Amniotic stem cell (primary cell): ENCODE results near the gene PLSCR3.

ENCODE experiments used
- DNase-seq: peaks from one replicate; lab custom pipeline; 2025; lab: John Stamatoyannopoulos, UW

The PLSCR3 gene

GRCh38 chr17:7347630-7348477, 46.5 kb downstream of the PLSCR3 start:
- no peak for DNase-seq

DNA sequence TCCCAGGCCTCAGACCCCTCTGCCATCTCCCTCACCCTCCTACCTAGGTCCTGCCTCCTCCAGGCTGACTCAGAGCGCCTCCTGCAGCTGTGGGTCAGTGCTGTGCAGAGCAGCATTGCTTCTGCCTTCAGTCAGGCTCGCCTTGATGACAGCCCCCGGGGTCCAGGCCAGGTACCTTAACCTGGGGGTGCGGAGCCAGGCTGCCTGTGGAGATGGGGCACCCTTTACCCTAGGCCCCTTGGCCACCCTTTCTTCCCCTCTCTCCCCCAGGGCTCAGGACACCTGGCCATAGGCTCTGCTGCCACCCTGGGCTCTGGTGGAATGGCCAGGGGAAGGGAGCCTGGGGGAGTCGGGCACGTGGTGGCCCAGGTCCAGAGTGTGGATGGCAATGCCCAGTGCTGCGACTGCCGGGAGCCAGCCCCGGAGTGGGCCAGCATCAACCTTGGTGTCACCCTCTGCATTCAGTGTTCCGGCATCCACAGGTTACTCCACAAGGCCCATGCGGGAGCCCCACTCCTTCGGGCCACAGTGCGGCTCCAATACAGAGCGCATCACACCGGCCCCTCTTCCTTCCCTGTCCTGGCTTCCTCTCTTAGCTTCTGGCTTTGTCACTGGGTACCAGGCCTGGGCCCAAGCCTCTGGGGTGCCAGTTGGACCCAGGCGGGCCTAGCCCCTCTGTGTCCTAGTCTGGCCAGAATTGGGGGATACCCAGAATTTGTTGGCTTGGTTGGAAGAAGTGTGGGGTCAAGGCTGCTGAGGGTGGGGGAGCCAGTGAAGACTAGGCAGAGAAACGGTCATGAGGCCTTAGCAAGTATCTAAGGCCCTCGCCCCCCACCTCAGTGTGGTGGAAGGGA, 47.3 kb downstream of the PLSCR3 start:
- DNase-seq = no peak

DNA sequence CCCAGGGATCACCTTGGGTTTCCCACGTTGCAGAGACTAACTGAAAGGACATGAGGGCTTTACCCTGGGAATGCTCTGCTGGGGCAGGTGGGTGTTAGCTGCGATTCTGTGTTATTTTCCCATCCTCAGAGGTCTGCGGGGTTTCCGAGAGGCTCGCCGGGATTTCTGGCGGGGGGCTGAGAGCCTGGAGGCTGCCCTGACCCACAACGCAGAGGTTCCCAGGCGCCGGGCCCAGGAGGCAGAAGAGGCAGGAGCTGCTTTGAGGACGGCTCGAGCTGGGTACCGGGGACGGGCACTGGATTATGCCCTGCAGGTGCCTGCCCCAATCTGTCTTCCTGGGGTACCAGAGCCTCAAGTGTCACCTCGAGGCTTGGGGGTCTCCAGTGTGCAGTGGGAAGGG, 51.1 kb downstream of the PLSCR3 start:
- no peak for DNase-seq

DNA sequence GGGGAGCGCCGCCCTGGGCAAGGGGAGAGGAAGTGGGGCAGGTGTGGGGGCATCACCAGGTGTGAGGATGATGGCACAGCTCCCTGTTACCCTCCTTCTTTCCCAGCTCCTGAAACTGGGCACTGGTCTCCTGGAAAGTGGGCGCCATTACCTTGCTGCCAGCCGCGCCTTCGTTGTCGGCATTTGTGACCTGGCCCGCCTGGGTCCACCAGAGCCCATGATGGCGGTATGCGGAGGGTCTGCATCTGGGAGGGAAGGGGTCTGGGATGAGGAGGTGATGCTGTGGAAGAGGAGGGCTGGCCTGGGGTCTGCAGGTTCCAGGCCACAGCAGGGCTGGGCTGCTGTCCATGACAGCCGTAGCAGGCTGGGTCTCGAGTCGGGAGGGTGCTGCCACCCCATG, 52.5 kb downstream of the PLSCR3 start:
- no peak for DNase-seq

- DNase-seq = no peak
Measured at GRCh38 chr17:7340179-7340578, 54.1 kb downstream of the PLSCR3 start.
